Breast epithelium (tissue), 4 donors: ENCODE results near the gene SLC17A3. TPM values are rescaled to one million over a fixed set of nuclear protein-coding genes. Genes with fewer than 3 reads are reported as not detected.

ENCODE experiments used
- DNase-seq, 2 donors: peaks; one replicate each; pipeline ENCODE4 v3.0.0-alpha.2; 2019; ENCODE audit warnings: low spot score in 2 of 2
- H3K27ac ChIP-seq, 2 donors: fragments of 200-600 bp; sonication (generic) in 1 of 2; one replicate each; pipeline ENCODE4 v1.5.1; 2016 to 2019; ENCODE audit warnings: mild to moderate bottlenecking in 1 of 2
- H3K27me3 ChIP-seq, 2 donors: fragments of 200-600 bp; sonication (generic) in 1 of 2; one replicate each; pipeline versions ENCODE4 v1.5.1 to v1.6.0; 2017 to 2019; ENCODE audit warnings: control low read depth in 1 of 2, mild to moderate bottlenecking in 1 of 2
- H3K36me3 ChIP-seq: fragments of 200-600 bp; one replicate; pipeline ENCODE4 v1.5.1; 2019
- H3K4me1 ChIP-seq, 2 donors: fragments of 200-600 bp; sonication (generic); one replicate each; pipeline ENCODE4 v1.5.1; 2016 to 2019; ENCODE audit warnings: control low read depth in 1 of 2
- H3K4me3 ChIP-seq, 3 donors: fragments of 200-600 bp; sonication (generic); 1 replicate in 2 of 3; 2 replicates in 1 of 3; pipeline ENCODE4 v1.5.1; 2016 to 2019; ENCODE audit warnings: mild to moderate bottlenecking in 3 of 3, moderate library complexity in 2 of 3
- H3K9me3 ChIP-seq, 2 donors: fragments of 200-600 bp; sonication (generic) in 1 of 2; one replicate each; pipeline ENCODE4 v1.5.1; 2016 to 2019; ENCODE audit warnings: control low read depth in 1 of 2
- CTCF ChIP-seq, 3 donors: fragments of 450-650 bp; IDR thresholded peaks; one replicate each; pipeline ENCODE4 v1.5.1; 2016 to 2017; ENCODE audit warnings: antibody characterized with exemption in 3 of 3, mild to moderate bottlenecking in 3 of 3, moderate library complexity in 3 of 3
- POLR2A ChIP-seq: fragments of 450-650 bp; IDR thresholded peaks from one replicate; pipeline ENCODE4 v1.6.1; 2016; ENCODE audit warnings: antibody characterized with exemption, mild to moderate bottlenecking, moderate library complexity
- POLR2AphosphoS5 ChIP-seq, 3 donors: sonication (generic); formaldehyde crosslinking; IDR thresholded peaks; one replicate each; pipeline ENCODE4 v1.6.1; 2017; ENCODE audit warnings: antibody characterized with exemption in 3 of 3
- intact Hi-C: fragments of 100-400 bp; cut with DNase I; formaldehyde crosslinking; loops from one replicate; pipeline ENCODE4 v1.15.1; 2023; ENCODE audit warnings: low total_unique reads
- total RNA-seq, 3 donors: library from RNA; depleted of rRNA; stranded (reverse); fragments of >200 nt; gene quantifications; one replicate each; pipeline ENCODE4 v1.1.0, GENCODE V29; 2016

SLC17A3 gene
- total RNA-seq, 3 donors from 2014 or later = not detected

GRCh38 chr6:25844518-25844917 is 29.5 kb downstream of the SLC17A3 start:
- intact Hi-C loops = no loop called here
- no peak for DNase-seq
- H3K36me3 ChIP-seq = no peaks in the 10 kb centered on the region

GRCh38 chr6:25842526-25842925 is 31.5 kb downstream of the SLC17A3 start:
- TF ChIP-seq POLR2A = no peak
- no peak for TF ChIP-seq POLR2AphosphoS5 (IDR thresholded peaks at IDR 0.05)
- no peak for TF ChIP-seq CTCF (IDR thresholded peaks at IDR 0.05)
- intact Hi-C loops = no loop called here

More at GRCh38 chr6:25844518-25844917, 29.5 kb downstream of the SLC17A3 start:
- no peaks in the 10 kb centered on the region for H3K9me3 ChIP-seq
- no peaks in the 10 kb centered on the region for H3K27me3 ChIP-seq
- TF ChIP-seq POLR2A (no peak), CTCF (IDR thresholded peaks at IDR 0.05) (no peak), POLR2AphosphoS5 (IDR thresholded peaks at IDR 0.05) (no peak)
- no peak overlapping the region for H3K27ac ChIP-seq
- no peaks in the 10 kb centered on the region for H3K4me1 ChIP-seq
- H3K4me3 ChIP-seq = no peak overlapping the region

GRCh38 chr6:25835442-25836283 is 38.4 kb downstream of the SLC17A3 start:
- H3K4me3 ChIP-seq = no peak overlapping the region
- H3K36me3 ChIP-seq = no peaks in the 10 kb centered on the region
- H3K4me1 ChIP-seq = no peaks in the 10 kb centered on the region
- intact Hi-C loops = no loop called here
- H3K27me3 ChIP-seq = no peaks in the 10 kb centered on the region
- H3K9me3 ChIP-seq = no peaks in the 10 kb centered on the region
- H3K27ac ChIP-seq = no peak overlapping the region
- no peak for DNase-seq
- TF ChIP-seq POLR2A (no peak), CTCF (IDR thresholded peaks at IDR 0.05) (no peak), POLR2AphosphoS5 (IDR thresholded peaks at IDR 0.05) (no peak)

More at GRCh38 chr6:25842526-25842925, 31.5 kb downstream of the SLC17A3 start:
- H3K27me3 ChIP-seq = no peaks in the 10 kb centered on the region
- no peak for DNase-seq
- H3K27ac ChIP-seq = no peak overlapping the region
- no peaks in the 10 kb centered on the region for H3K9me3 ChIP-seq
- no peaks in the 10 kb centered on the region for H3K36me3 ChIP-seq
- H3K4me1 ChIP-seq = no peaks in the 10 kb centered on the region
- H3K4me3 ChIP-seq = no peak overlapping the region

- H3K9me3 ChIP-seq = no peaks in the 10 kb centered on the region
- no peaks in the 10 kb centered on the region for H3K27me3 ChIP-seq
- H3K36me3 ChIP-seq = no peaks in the 10 kb centered on the region
- H3K4me3 ChIP-seq = no peak overlapping the region
- no peak for DNase-seq
- intact Hi-C loops = no loop called here
- no peak overlapping the region for H3K27ac ChIP-seq
- TF ChIP-seq CTCF (IDR thresholded peaks at IDR 0.05) (no peak), POLR2A (no peak), POLR2AphosphoS5 (IDR thresholded peaks at IDR 0.05) (no peak)
- H3K4me1 ChIP-seq = no peaks in the 10 kb centered on the region
Observed at GRCh38 chr6:25834950-25835349, 39.1 kb downstream of the SLC17A3 start.

- no peaks in the 10 kb centered on the region for H3K4me1 ChIP-seq
- no peak for DNase-seq
- H3K27ac ChIP-seq = no peak overlapping the region
- TF ChIP-seq POLR2AphosphoS5 (IDR thresholded peaks at IDR 0.05) = no peak
- no peak for TF ChIP-seq POLR2A
- TF ChIP-seq CTCF (IDR thresholded peaks at IDR 0.05) = no peak
- no peaks in the 10 kb centered on the region for H3K9me3 ChIP-seq
- intact Hi-C loops = no loop called here
- no peaks in the 10 kb centered on the region for H3K36me3 ChIP-seq
- H3K4me3 ChIP-seq = no peak overlapping the region
- H3K27me3 ChIP-seq = no peaks in the 10 kb centered on the region
Observed at GRCh38 chr6:25833136-25833535, 40.9 kb downstream of the SLC17A3 start.
